Ramos (cell line): Measurements from ENCODE around the gene CHRNA4.
"Not testable (repeated sequence)": the region's sequence is repeated elsewhere in the genome, so short reads cannot be mapped to it uniquely, and the experiment has no call there.

ENCODE experiments used
- in situ Hi-C: fragments of 300-500 bp; cut with MboI; formaldehyde crosslinking; loops from one replicate; pipeline ENCODE4 v1.14.3; 2022; ENCODE audit warnings: low sequenced_read_pairs; ENCODE audit not compliant: unreplicated experiment

The CHRNA4 gene

DNA sequence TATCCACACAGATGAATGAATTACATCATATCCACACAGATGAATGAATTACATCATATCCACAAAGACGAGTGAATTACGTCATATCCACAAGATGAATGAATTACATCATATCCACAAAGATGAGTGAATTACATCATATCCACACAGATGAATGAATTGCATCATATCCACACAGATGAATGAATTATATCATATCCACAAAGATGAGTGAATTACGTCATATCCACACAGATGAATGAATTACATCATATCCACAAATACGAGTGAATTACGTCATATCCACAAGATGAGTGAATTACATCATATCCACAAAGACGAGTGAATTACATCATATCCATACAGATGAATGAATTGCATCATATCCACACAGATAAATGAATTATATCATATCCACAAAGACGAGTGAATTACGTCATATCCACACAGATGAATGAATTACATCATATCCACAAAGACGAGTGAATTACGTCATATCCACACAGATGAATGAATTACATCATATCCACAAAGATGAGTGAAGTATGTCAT lies 20.9 kb downstream of the CHRNA4 start:
- in situ Hi-C loops, result not testable (repeated sequence)

DNA sequence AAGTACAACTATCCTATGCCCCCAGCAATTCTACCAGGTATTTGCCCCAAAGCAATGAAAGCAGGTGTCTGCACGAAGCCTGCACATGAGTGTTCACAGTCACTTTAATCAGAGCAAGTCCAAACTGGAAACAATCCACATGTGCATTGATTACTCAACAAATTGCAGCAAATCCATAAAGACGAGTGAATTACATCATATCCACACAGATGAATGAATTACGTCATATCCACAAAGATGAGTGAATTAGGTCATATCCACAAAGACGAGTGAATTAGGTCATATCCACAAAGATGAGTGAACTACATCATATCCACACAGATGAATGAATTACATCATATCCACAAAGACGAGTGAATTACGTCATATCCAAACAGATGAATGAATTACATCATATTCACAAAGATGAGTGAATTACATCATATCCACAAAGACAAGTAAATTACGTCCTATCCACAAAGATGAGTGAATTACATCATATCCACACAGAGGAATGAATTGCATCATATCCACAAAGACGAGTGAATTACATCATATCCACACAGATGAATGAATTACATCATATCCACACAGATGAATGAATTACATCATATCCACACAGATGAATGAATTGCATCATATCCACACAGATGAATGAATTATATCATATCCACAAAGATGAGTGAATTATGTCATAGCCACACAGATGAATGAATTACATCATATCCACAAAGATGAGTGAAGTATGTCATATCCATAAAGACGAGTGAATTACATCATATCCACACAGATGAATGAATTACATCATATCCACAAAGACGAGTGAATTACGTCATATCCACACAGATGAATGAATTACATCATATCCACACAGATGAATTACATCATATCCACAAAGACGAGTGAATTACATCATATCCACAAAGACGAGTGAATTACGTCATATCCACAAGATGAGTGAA lies 21.7 kb downstream of the CHRNA4 start:
- in situ Hi-C loops, result not testable (repeated sequence)

DNA sequence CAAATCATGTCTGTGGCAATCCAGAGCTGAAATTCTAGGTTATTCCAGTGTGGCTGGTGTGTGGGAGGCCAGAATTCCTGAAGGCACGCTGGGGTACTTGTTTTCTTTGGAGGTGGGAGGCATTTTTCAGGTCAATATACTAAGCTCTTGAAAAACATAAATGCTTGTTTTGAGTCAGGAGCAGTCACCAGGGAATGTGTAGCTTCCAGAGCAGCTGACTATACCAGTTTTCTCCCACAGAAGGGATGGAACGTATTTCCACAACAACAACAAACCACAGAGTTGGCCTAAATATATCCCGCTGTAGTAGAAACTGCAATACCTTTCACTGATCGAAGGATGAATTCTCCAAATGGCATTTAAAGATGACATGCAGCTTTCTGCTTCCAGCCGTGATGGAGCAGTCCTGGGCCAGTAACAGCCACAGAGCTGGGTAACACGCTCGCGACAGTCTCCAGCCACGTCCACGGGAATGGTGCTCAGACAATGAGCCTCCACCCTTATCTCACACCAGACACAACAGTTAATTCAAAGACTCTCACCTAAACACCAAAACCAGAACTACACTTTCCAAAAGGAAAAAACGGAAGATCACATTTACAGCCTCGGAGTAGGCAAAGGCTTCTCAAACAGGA lies 23.2 kb downstream of the CHRNA4 start:
- in situ Hi-C loops, result no loop called here

DNA sequence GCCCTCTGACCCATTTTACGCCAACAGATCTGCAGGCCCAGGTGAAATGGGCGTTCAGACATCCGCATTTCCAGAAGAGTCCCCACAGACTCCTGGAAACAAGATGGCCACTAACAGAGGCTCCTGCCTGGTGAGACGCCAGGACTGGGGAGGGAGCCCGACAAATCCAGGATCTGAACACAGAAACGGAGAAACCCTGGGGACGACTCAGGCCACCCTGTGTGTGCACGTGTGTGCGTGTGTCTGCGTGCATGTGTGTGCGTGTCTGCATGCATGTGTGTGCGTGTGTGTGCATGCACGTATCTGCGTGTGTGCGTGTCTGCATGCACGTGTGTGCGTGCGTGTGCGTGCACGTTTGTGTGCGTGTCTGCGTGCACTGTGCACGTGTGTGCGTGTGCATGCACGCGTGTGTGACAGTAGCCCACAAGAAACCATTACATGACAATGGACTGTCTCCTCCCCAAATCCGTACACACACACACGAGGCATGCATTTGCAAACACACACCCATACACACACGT lies 24.9 kb downstream of the CHRNA4 start:
- in situ Hi-C loops, result no loop called here

DNA sequence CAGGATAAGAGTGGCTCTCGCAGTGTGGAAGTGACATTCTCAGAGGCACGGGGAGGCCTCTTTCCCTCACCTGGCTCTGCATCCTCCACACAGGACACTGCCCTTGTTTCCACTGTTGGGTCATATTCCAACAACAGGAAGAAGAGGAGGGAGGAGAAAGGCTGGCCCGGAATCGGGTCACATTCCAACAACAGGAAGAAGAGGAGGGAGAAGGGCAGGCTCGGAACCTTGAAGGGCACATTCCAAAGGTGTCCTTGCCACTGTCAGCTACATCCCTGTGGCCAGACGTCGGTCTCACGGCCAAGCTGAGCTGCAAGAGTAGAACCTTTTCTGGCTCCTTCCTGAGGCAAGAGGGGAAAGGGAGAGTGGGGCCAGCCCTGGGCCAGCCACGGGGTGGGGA lies 25.4 kb downstream of the CHRNA4 start:
- in situ Hi-C loops, result no loop called here

DNA sequence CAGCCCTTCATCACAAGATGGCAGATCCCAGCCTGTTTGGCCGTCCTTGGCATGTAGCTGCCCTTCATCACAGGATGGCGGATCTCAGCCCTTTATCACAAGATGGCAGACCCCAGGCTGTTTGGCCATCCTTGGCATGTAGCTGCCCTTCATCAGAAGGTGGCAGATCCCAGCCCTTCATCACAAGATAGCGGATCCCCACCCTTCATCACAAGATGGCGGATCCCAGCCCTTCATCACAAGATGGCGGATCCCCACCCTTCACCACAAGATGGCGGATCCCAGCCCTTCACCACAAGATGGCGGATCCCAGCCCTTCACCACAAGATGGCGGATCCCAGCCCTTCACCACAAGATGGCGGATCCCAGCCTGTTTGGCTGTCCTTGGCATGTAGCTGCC lies 26.1 kb downstream of the CHRNA4 start:
- in situ Hi-C loops, result not testable (repeated sequence)

DNA sequence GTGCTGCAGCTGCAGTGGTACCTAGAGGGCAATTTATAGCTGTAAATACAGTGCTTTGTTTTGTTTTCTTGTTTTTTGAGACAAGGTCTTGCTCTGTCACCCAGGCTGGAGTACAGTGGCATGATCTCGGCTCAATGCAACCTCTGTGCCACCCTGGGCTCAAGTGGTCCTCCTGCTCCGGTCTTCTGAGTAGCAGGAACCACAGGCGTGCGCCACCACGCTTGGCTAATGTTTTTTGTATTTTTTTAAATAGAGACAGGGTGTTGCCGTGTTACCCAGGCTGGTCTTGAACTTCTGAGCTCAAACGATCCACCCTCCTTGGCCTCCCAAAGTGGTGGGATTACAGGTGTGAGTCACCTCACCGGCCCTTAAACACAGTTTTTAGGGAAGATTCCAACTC lies 26.8 kb downstream of the CHRNA4 start:
- in situ Hi-C loops, result no loop called here

DNA sequence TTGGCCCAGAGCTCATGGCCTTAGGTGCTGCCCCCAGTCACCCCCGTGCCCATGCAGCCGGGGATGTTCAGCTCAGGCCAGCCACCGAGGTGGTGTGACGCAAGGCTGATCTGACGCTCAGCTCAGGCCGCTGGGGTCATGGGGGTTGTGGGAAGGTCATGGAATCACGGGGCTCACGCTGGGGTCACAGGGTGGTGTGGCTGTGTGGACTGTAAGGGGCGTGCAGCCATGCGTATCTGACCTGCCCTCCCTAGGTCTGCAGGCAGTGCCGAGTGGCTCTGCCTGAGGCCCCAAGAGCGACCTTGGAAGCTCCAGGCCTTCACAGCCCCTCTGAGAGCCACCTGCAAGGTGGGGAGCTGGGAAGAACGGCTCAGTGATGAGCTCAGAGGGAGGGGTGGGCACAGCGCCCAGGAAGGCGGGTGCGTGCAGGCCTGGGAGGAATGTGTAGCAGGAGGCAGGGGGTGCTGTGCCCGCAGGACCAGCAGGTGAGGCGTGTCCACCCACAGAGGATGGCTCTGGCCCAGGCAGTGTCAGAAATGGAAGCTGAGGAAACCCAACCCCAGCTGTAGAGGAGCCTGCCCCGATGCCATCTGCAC lies 27.8 kb downstream of the CHRNA4 start:
- in situ Hi-C loops, result no loop called here

DNA sequence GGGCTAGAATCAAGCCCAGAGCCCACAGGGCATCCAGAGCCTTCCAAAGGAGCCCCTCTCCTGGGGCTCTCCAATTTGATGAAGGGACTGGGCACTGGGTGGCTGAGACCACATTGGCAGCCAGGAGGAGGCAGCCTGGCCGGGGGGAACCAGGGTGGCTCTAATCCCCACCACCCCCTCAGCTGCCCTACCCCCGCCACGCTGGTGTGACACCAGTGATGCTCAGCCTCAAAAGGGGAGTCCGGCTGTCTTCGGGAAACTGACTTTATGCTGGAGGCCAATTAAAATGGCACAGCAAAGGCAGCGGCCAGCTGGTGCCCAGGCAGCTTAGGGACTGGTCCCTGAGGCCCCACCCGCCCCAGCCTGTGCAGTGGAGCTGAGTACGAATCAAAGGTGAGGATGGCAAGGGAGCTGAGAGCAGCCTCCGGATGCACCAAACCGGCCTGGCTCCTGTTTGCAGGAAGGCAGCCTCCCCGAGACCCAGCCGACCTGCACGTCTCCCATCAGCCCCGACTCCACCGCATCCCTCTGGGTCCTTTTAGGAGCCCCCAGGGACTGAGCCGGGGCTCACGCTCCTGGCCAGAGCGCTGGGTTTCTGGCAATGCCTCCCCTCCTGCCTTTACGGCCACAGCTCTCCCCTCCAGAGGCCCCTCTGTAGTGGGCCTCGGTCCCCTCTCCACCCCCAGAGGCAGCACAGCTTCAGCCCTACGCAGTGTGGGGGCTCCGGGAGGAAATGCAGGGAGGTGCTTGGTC lies 28.5 kb downstream of the CHRNA4 start:
- in situ Hi-C loops, result no loop called here

DNA sequence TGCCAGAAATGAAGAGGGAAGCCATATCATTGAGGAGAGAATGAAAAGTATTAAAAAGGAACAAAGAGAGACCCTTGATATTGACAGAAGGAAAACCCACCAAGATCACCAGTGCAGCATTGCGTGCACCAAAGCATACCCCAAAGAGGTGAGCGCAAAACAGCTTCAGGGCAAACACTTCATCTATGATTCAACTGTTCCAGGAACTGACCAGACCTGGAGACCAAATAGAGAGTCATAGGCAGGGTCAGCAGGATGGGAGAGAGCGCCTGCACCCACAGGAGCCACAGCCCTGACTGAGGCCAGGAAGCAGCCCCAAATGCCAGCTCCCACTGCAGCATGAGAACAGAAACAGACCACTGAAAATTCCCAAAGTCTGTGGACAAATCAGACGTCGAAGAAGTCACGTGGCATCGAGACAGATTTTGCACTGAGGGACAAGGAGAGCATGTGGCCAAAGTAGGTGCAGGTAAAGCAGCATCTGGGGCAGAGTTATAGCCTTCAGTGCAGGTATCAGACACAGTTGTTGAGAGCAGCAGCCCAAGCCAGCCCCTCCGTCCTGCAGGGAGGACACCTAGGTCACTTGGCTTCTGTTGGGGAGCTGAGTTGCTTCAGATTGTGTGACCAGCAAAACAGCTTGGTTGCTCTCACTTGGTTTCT lies 29.3 kb downstream of the CHRNA4 start:
- in situ Hi-C loops, result no loop called here

DNA sequence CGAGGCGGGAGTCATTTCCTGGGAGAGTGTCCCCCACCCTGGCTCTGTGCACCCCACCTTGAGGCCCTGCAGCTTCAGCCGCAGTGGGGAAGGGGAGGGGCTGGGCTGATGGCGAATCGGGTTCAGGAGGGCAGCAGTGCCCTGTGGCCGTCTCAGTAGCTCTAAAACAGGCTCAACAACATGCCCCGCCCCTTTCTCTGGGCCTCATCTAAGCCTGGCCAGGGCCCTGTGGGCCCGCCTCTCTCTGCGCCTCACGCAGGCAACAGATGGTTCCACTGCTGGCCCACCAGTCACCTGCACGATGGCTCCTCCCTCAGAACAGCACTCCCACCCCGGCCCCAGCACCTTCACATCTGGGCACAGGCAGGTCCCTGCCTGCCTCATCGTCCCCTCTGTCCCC lies 30.2 kb downstream of the CHRNA4 start:
- in situ Hi-C loops, result no loop called here

DNA sequence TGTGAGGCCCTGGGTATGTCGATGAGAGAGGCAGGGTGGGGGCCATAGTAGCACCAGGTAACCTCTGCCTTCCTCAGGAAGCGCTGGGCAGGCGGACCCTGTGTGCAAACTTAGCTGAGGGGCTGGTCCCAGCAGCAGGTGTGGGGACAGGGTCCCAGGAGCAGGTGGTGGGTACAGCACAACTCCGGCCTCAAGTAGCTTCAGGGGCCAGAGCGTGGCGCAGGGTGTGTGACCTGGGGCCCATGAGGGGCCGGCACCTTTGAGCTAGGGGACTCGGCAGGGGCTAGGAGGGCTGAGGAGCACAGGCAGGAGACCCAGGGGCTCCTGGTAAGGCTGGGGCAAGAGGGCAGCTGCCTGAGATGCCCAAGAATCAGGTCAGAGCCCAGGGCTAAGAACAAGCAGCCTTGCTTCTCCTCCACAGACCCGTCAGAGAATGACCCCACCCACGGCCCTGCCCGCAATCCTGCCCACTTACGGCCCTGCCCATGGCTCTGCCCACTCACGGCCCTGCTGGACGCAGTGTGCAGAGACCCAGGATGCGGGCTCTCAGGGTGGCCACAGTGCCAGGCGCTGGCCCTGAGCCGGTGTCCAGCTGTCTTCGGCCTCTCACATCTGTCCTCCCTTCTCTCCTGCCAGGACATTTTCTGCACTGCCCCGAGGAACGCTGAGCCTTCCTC lies 30.9 kb downstream of the CHRNA4 start:
- in situ Hi-C loops, result no loop called here

DNA sequence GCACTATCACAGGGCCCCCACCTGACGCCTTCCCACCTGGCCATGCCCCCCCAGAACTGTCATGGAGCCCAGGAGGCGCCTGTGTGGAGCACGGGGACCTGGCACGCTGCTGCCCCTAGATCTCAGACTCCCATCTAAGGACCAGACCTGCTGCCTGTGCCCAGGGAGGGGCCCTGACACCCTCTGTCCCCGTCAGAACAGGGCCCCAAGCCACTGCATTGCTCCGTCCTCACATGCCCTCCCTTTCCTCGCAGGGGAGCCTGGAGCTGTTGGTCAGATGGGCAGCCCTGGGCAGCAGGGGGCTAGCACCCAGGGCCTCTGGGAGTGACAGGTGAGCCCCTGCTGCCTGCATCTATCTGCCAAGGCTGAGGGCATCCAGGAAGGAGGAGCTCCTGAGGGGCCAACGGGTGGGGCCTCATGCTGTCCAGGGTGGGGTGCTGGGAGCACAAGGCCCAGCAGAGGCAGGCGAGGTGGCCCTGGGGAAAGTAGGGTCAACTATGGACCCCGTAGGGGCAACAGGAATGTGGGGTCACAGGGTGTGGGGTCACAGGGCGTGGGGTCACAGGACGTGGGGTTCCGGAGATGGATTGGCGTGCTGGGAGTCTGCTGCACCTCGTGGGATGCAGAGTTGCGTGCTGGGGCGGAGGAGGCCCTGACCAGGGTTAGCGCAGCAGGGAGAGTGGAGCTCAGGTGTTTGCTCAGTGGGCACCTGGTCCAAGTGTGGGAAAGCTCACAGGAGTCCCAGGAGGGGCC lies 31.6 kb downstream of the CHRNA4 start:
- in situ Hi-C loops, result no loop called here

DNA sequence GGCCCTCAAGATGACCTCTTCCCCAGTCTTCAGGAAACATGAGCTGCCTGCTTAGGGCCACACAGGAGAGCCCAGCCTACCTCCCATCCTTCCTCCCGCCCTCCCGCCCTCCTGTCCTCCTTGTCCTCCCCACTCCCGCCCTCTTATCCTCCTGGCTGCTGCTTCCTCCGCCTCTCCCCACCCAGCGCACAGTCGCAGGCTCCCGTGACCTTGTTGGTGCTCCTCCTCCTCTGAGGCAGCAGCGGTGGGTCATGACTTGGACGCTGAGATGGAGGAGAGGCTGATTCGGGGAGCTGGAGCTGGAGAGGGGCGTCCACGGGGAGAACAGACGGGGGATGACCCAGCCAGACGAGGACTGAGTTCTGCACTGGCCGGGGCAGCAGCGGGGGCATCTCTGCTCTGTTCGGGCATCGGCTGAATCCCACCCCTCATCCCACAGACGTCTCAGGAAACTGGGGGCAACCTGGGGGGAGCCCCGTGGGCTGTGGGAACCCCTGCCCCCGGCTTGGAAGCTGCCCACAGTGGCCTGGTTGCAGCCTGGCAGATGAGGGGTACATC lies 32.4 kb downstream of the CHRNA4 start:
- in situ Hi-C loops, result no loop called here

DNA sequence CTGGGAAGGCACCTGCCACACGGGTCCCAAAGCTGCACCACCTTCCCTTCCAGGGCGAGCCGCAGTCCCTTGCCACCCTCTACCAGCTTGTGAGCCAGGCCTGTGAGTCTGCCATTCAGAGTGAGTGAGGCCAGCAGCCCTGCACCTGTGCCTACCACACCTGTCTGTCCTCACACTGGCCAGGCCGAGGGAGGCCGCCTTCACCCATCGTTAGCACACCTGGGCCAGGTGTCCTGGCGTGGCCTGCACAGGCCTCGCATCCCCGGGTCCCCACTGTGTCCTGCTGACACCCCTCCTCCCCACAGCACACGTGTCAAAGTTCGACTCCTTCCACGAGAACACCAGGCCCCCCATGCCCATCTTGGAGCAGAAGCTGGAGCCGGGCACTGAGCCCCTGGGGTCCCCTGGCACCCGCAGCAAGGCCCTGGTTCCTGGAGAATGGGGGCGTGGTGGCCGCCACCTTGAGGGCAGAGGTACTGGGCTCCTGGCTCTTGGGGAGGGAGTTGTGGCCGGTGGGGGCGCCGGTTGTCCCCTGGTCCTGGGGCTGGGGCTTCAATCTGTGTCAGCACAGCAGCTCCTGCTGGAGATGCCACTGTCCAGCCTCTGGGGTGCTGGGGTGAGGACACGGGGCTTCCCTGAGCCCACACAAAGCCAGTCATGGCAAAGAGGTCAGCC lies 33.0 kb downstream of the CHRNA4 start:
- in situ Hi-C loops, result no loop called here

DNA sequence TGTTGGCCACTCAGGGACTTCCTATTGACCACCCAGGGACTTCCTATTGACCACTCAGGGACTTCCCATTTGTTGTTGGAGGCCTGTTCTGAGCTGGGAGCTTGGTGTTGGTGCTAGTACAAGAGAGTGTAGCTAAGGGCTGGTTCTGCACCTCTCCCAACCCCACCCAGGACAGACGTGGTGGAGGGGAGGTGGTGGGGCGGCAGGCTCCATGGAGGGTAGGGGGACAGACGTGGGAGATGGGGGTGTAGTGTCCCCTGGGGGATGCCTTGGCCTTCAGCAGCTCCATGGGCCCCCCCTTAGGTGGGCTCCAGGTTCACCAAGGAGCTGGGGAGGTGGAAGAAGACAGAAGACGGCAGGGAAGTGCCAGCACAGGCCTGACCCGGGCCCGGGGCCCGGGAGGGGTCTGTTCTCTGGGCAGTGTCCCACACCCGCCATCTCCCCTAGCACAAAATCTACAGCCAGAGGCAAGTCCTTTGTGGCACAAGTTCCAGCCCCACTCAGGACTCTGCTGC lies 33.9 kb downstream of the CHRNA4 start:
- in situ Hi-C loops, result no loop called here
